ENCODE data around the gene UNK. TPM values are rescaled to one million over a fixed set of nuclear protein-coding genes. Genes with fewer than 3 reads are reported as not detected.

The UNK gene
- total RNA-seq, 2 experiments from 2014 or later = 33.7 to 36.1 TPM

DNA sequence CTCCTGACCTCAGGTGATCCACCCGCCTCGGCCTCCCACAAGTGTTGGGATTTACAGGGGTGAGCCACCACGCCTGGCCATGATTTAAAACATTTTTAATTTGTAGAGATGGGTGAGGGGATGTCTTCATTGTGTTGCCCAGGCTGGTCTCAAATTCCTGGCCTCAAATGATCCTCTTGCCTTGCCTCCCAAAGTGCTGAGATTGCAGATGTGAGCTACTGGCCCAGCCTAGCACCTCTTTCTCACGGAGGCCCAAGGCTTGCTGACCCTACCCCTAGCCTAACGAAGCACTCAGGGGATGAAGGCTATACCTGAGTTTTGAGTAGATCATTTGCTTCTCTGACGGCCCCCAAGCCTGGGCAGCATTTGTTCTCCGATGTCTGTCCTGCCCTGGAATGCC is 26.6 kb downstream of the UNK start:
- CTCF ChIA-PET = no interaction called here
- TF ChIP-seq, protein P1, sequence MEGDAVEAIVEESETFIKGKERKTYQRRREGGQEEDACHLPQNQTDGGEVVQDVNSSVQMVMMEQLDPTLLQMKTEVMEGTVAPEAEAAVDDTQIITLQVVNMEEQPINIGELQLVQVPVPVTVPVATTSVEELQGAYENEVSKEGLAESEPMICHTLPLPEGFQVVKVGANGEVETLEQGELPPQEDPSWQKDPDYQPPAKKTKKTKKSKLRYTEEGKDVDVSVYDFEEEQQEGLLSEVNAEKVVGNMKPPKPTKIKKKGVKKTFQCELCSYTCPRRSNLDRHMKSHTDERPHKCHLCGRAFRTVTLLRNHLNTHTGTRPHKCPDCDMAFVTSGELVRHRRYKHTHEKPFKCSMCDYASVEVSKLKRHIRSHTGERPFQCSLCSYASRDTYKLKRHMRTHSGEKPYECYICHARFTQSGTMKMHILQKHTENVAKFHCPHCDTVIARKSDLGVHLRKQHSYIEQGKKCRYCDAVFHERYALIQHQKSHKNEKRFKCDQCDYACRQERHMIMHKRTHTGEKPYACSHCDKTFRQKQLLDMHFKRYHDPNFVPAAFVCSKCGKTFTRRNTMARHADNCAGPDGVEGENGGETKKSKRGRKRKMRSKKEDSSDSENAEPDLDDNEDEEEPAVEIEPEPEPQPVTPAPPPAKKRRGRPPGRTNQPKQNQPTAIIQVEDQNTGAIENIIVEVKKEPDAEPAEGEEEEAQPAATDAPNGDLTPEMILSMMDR (IDR thresholded peaks at IDR 0.05) = no peak
- no peak overlapping the region for H3K27ac Mint-ChIP-seq

DNA sequence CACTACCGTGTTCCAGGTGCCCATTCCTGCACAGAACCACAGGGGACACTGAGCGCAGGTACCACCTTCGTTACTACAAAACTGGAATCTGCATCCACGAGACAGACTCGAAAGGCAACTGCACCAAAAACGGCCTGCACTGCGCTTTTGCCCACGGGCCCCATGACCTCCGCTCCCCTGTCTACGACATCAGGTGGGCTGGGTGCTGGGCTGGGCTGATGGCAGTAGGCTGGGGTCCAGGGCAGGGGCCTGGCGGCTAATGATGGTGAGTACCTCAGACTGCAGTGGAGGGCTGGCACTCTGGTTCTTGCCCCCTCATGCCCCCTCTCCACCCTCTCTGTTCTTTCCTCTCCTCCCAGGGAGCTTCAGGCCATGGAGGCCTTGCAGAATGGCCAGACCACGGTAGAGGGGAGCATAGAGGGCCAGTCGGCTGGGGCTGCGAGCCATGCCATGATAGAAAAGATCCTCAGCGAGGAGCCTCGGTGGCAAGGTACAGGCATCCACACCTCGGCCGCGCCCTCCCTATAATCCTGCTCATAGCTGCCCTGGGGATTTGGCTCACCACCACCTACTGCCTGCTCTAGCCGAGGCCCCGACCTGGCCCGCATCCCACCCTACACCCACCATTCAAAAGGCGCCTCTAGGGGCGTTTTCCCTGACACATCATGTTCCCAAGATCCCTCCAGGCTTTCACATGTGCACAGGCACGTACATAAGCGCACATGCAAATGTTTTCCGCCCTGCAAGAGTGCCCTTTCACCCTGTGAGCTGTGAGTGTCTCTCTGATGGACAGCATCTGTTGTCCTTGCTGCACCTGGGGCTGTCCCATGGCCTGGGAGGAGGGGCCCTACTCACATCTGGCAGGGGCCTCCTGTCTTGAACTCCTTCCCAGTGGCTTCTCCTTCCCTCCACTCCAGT is 27.7 kb downstream of the UNK start:
- Mint-ChIP-seq H3K4me1 (ENCODE audit: low read depth) (peaks cover 5% of the 10 kb centered on the region), H3K9me3 (no peaks in the 10 kb centered on the region), H3K27ac (no peak overlapping the region), H3K36me3 (ENCODE audit: low read depth) (peaks cover 54% of the 10 kb centered on the region), H3K27me3 (no peaks in the 10 kb centered on the region), H3K4me3 (no peak overlapping the region)
- Histone ChIP-seq H3K4me1 (ENCODE audit: insufficient read depth, low read length) (no peaks in the 10 kb centered on the region), H3K27ac (ENCODE audit: low read depth in 1 of 2, low read length in 2 of 2) (no peak overlapping the region), H3K4me3 (ENCODE audit: low read length) (no peak overlapping the region), H3K36me3 (ENCODE audit: insufficient read depth, low read length) (peaks cover 71% of the 10 kb centered on the region), H3K27me3 (ENCODE audit: control insufficient read depth in 1 of 2, insufficient read depth in 2 of 2, low read length in 2 of 2) (no peaks in the 10 kb centered on the region), H3K9me3 (ENCODE audit: control insufficient read depth in 1 of 2, insufficient read depth in 1 of 2, low read length in 2 of 2) (no peaks in the 10 kb centered on the region)
- intact Hi-C loops (cut with DNase I, micrococcal nuclease) = no loop called here
- DNase-seq (no peak), ATAC-seq (ENCODE audit: poor library complexity) (no peak)
- TF ChIP-seq, protein P1 (IDR thresholded peaks at IDR 0.05) = no peak
- POLR2A ChIA-PET = interaction anchor here (1.2 kb wide), 1 partner anchor 43 kb away, joined by 4 read pairs; the partner anchor contains the start of gene WBP2
- CTCF ChIA-PET = no interaction called here

More for the DNA sequence above, 26.6 kb downstream of the UNK start:
- Mint-ChIP-seq H3K4me1 (ENCODE audit: low read depth) (peaks cover 5% of the 10 kb centered on the region), H3K9me3 (no peaks in the 10 kb centered on the region), H3K27me3 (no peaks in the 10 kb centered on the region), H3K36me3 (ENCODE audit: low read depth) (peaks cover 43% of the 10 kb centered on the region), H3K4me3 (no peak overlapping the region)
- ATAC-seq (ENCODE audit: poor library complexity) (no peak), DNase-seq (no peak)
- peaks cover 59% of the 10 kb centered on the region for H3K36me3 ChIP-seq (ENCODE audit: insufficient read depth, low read length)
- H3K27me3 ChIP-seq (ENCODE audit: control insufficient read depth in 1 of 2, insufficient read depth in 2 of 2, low read length in 2 of 2) = no peaks in the 10 kb centered on the region
- no peaks in the 10 kb centered on the region for H3K9me3 ChIP-seq (ENCODE audit: control insufficient read depth in 1 of 2, insufficient read depth in 1 of 2, low read length in 2 of 2)
- H3K4me3 ChIP-seq (ENCODE audit: low read length) = no peak overlapping the region
- POLR2A ChIA-PET = no interaction called here
- no peaks in the 10 kb centered on the region for H3K4me1 ChIP-seq (ENCODE audit: insufficient read depth, low read length)
- H3K27ac ChIP-seq (ENCODE audit: low read depth in 1 of 2, low read length in 2 of 2) = no peak overlapping the region
- intact Hi-C loops (cut with DNase I, micrococcal nuclease) = no loop called here

DNA sequence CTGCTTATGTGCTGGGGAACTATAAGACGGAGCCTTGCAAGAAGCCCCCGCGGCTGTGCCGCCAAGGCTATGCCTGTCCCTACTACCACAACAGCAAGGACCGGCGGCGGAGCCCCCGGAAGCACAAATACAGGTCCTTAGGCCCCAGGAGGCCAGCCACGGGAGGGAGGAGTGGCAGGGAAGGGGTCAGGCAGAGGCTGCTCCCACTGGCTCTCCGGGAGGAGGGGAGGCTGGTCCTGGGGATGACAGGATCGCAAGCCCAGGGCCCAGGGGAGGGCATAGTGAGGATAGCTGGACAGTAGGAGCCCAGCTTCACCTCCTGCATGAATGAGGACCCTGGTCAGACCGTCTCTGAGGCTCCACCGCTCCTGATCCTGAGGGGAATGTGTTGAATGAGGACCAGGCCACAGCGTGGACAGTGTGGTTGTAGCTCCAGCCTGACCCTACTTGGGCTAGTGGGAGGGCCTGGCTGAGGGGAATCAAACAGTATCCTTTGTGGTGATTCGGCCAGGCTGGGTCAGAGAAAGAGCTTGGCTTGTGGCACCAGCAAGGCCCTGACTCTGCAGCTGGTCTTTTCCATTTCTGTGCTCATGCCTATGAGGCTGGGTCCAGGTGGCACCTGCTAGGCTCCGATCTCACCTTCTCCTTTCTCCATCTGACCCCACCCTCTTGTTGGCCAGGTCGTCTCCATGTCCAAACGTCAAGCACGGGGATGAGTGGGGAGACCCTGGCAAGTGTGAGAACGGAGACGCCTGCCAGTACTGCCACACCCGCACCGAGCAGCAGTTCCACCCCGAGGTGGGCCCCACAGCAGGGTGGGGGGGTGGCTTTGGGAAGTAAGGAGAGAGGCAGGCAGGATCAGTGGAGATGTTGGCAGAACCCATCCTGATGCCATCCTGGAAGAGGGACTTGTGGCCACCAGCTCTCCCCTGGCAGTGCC is 28.7 kb downstream of the UNK start:
- TF ChIP-seq, protein P1 (IDR thresholded peaks at IDR 0.05) = no peak
- Mint-ChIP-seq H3K36me3 (ENCODE audit: low read depth) (peaks cover 61% of the 10 kb centered on the region), H3K27ac (no peak overlapping the region), H3K4me1 (ENCODE audit: low read depth) (peaks cover 4% of the 10 kb centered on the region), H3K27me3 (no peaks in the 10 kb centered on the region), H3K4me3 (no peak overlapping the region), H3K9me3 (no peaks in the 10 kb centered on the region)
- Histone ChIP-seq H3K36me3 (ENCODE audit: insufficient read depth, low read length) (peaks cover 81% of the 10 kb centered on the region), H3K4me1 (ENCODE audit: insufficient read depth, low read length) (no peaks in the 10 kb centered on the region), H3K9me3 (ENCODE audit: control insufficient read depth in 1 of 2, insufficient read depth in 1 of 2, low read length in 2 of 2) (no peaks in the 10 kb centered on the region), H3K27me3 (ENCODE audit: control insufficient read depth in 1 of 2, insufficient read depth in 2 of 2, low read length in 2 of 2) (no peaks in the 10 kb centered on the region), H3K27ac (ENCODE audit: low read depth in 1 of 2, low read length in 2 of 2) (no peak overlapping the region), H3K4me3 (ENCODE audit: low read length) (no peak overlapping the region)
- ChIA-PET POLR2A (interaction anchor here (0.9 to 1.2 kb wide), 2 partner anchors 12 to 42 kb away, joined by 3 to 4 read pairs; partner anchors contain the start of gene WBP2), CTCF (no interaction called here)
- intact Hi-C loops (cut with DNase I, micrococcal nuclease) = no loop called here
- ATAC-seq (ENCODE audit: poor library complexity) = no peak
- no peak for DNase-seq

Data from CD4-positive, alpha-beta T cell (primary cell).